Measurements from ENCODE around the gene GAA. TPM values are rescaled to one million over a fixed set of nuclear protein-coding genes. Genes with fewer than 3 reads are reported as not detected.
"Not testable (repeated sequence)": the region's sequence is repeated elsewhere in the genome, so short reads cannot be mapped to it uniquely, and the experiment has no call there.

Gene GAA
- total and polyA plus RNA-seq, 8 donors, result 24.1 to 105 (median 36.9) TPM

GRCh38 chr17:80089762-80090161 is 11.6 kb upstream of the GAA start:
- Histone ChIP-seq H3K36me3 (no peaks in the 10 kb centered on the region), H3K4me1 (peaks cover 0 to 27% of the 10 kb centered on the region in 2 donors), H3K27ac (no peak overlapping the region), H3K27me3 (no peaks in the 10 kb centered on the region), H3K9me3 (no peaks in the 10 kb centered on the region), H3K4me3 (no peak overlapping the region)
- DNase-seq, result peak in 1 of 4 donors; percentile 64
- intact Hi-C loops (cut with DNase I), result no loop called here
- no peak for TF ChIP-seq CTCF (IDR thresholded peaks at IDR 0.05)
- no peak for ATAC-seq

- peaks cover 0 to 29% of the 10 kb centered on the region in 2 donors for H3K4me1 ChIP-seq
- H3K36me3 ChIP-seq; H3K27ac ChIP-seq; H3K27me3 ChIP-seq; intact Hi-C loops (cut with DNase I); H3K9me3 ChIP-seq; H3K4me3 ChIP-seq; ATAC-seq: not testable (repeated sequence)
- peak in 1 of 4 donors; percentile 48 for DNase-seq
Measured at GRCh38 chr17:80090164-80090563, 11.2 kb upstream of the GAA start.

GRCh38 chr17:80091376-80091775 is 10.0 kb upstream of the GAA start:
- H3K27me3 ChIP-seq, result no peaks in the 10 kb centered on the region
- TF ChIP-seq CTCF (IDR thresholded peaks at IDR 0.05), result no peak
- H3K4me1 ChIP-seq, result peaks cover 0 to 29% of the 10 kb centered on the region in 2 donors
- intact Hi-C loops (cut with DNase I), result no loop called here
- DNase-seq (no peak), ATAC-seq (no peak)
- no peaks in the 10 kb centered on the region for H3K36me3 ChIP-seq
- H3K4me3 ChIP-seq, result no peak overlapping the region
- H3K27ac ChIP-seq, result peak overlapping the region in 1 of 2 donors; percentile 92
- no peaks in the 10 kb centered on the region for H3K9me3 ChIP-seq

GRCh38 chr17:80092959-80093358 is 8.4 kb upstream of the GAA start:
- no peaks in the 10 kb centered on the region for H3K27me3 ChIP-seq
- no peaks in the 10 kb centered on the region for H3K36me3 ChIP-seq
- no peak for TF ChIP-seq CTCF (IDR thresholded peaks at IDR 0.05)
- H3K9me3 ChIP-seq, result no peaks in the 10 kb centered on the region
- H3K27ac ChIP-seq, result peak overlapping the region; percentile 53 to 92
- peak; percentile 72 for ATAC-seq
- no peak overlapping the region for H3K4me3 ChIP-seq
- peaks cover 0 to 29% of the 10 kb centered on the region in 2 donors for H3K4me1 ChIP-seq
- peak in 2 of 4 donors; percentile 50 to 57 for DNase-seq
- intact Hi-C loops (cut with DNase I), result no loop called here

- no peaks in the 10 kb centered on the region for H3K9me3 ChIP-seq
- peak in 1 of 4 donors; percentile 73 for DNase-seq
- H3K36me3 ChIP-seq, result no peaks in the 10 kb centered on the region
- H3K4me1 ChIP-seq, result peaks cover 0 to 32% of the 10 kb centered on the region in 2 donors
- no peak overlapping the region for H3K27ac ChIP-seq
- TF ChIP-seq CTCF (IDR thresholded peaks at IDR 0.05), result no peak
- intact Hi-C loops (cut with DNase I), result no loop called here
- H3K27me3 ChIP-seq, result no peaks in the 10 kb centered on the region
- H3K4me3 ChIP-seq, result no peak overlapping the region
- no peak for ATAC-seq
Measured at GRCh38 chr17:80095038-80095843, 6.1 kb upstream of the GAA start.
